ENCODE results near the gene GEMIN4.

- TF ChIP-seq CTCF (IDR thresholded peaks at IDR 0.05; ENCODE audit: low read depth, low read length, missing input control) = no peak
- TF ChIP-seq SP1 (IDR thresholded peaks at IDR 0.05) = no peak
- no peak for TF ChIP-seq YY1 (IDR thresholded peaks at IDR 0.05)
- no peak for TF ChIP-seq MAX (IDR thresholded peaks at IDR 0.05)
- no peak for TF ChIP-seq TAF1 (conservative IDR thresholded peaks at IDR 0.05)
- TF ChIP-seq REST (IDR thresholded peaks at IDR 0.05) = no peak
- no peak for TF ChIP-seq RAD21 (IDR thresholded peaks at IDR 0.05)
These were observed 15.0 kb upstream of the GEMIN4 start for GRCh38 chr17:767076-767475.
